Adrenal gland (tissue), 12 donors: ENCODE results near the gene DUS1L. TPM values are rescaled to one million over a fixed set of nuclear protein-coding genes. Genes with fewer than 3 reads are reported as not detected.

Experiments used
- DNase-seq, 7 donors: peaks; one replicate each; pipeline ENCODE4 v3.0.0-alpha.2; 2019 to 2020
- H3K27ac ChIP-seq, 5 donors: fragments of 200-600 bp; sonication (generic) in 4 of 5; 1 replicate in 3 of 5; 2 replicates in 2 of 5; pipeline versions ENCODE4 v1.5.1 to v1.8.0; 2016 to 2020; ENCODE audit warnings: mild to moderate bottlenecking in 1 of 5
- H3K27me3 ChIP-seq: fragments of 200-600 bp; 2 replicates; pipeline ENCODE4 v1.8.0; 2021
- H3K36me3 ChIP-seq, 2 donors: fragments of 200-600 bp; replicated peaks in 1 of 2; 1 replicate in 1 of 2; 2 replicates in 1 of 2; pipeline versions ENCODE4 v1.5.1 to v1.8.0; 2018 to 2022
- H3K4me1 ChIP-seq, 2 donors: fragments of 200-600 bp; replicated peaks in 1 of 2; 1 replicate in 1 of 2; 2 replicates in 1 of 2; pipeline versions ENCODE4 v1.5.1 to v1.8.0; 2018 to 2021
- H3K4me3 ChIP-seq, 4 donors: fragments of 200-600 bp; sonication (generic) in 3 of 4; one replicate each; pipeline ENCODE4 v1.5.1; 2016 to 2018
- H3K9me3 ChIP-seq, 3 donors: fragments of 200-600 bp; sonication (generic) in 1 of 3; replicated peaks in 1 of 3; 1 replicate in 2 of 3; 2 replicates in 1 of 3; pipeline versions ENCODE4 v1.5.1 to v1.8.0; 2016 to 2021
- CTCF ChIP-seq, 6 experiments: fragments of 450-650 bp in 4 of 6; fragments of 200-600 bp in 2 of 6; sonication (generic) in 1 of 6; IDR thresholded peaks; 1 replicate in 5 of 6; 2 replicates in 1 of 6; pipeline versions ENCODE4 v1.5.1 to v1.8.0; 2016 to 2021; ENCODE audit warnings: antibody characterized with exemption in 6 of 6, mild to moderate bottlenecking in 2 of 6, moderate library complexity in 1 of 6
- POLR2A ChIP-seq, 2 donors: fragments of 450-650 bp; IDR thresholded peaks; one replicate each; pipeline ENCODE4 v1.6.1; 2017; ENCODE audit warnings: antibody characterized with exemption in 2 of 2, mild to moderate bottlenecking in 2 of 2, moderate library complexity in 1 of 2
- WGBS, 4 donors: extraction: QIAGEN DNeasy Blood & Tissue Kit in 2 of 4; methylation state at CpG; one replicate each; pipeline versions ENCODE4 v1.1.5 to v1.1.7; 2013 to 2017; 5-methylcytosine and 5-hydroxymethylcytosine counted together
- intact Hi-C, 2 donors: fragments of 100-400 bp; cut with DNase I; formaldehyde crosslinking; loops; one replicate each; pipeline versions ENCODE4 v1.14.1 to v1.15.0; 2022 to 2023
- polyA plus RNA-seq, 3 donors: library from polyadenylated mRNA; stranded (reverse); fragments of 200-250 nt in 2 of 3; fragments of 350-450 nt in 1 of 3; fragmentation: Illumina TruSeq in 1 of 3; extraction: RNeasy Lipid Tissue Mini Kit (QIAGEN cat#74804) in 1 of 3; gene quantifications; one replicate each; pipeline ENCODE4 v1.2.3, GENCODE V29; 2013 to 2014
- total RNA-seq, 9 donors: library from RNA; depleted of rRNA in 4 of 9; stranded (reverse); fragments of >200 nt in 4 of 9; fragments of 120-200 nt in 1 of 9; fragmentation: NEBNext Ultra II Directional in 1 of 9; extraction: Animal tissue kit (Norgen Biotek cat#: 25700) in 1 of 9; gene quantifications; one replicate each; pipeline versions ENCODE4 v1.1.0 to v1.2.4, GENCODE V29; 2013 to 2023
- donor health status: healthy with polysubstance abuse.
- donor health status: Bipolar disorder and iron deficiency.
- donor health status: DM: yes; HTN: yes; CAD: no.
- donor health status: DM: no; HTN: no; CAD: no.
- donor health status: DM: no; HTN: no; CAD: no.
- donor health status: DM: yes; HTN: yes; CAD: no.

DUS1L gene
- total and polyA plus RNA-seq, 12 donors, result 38.5 to 397 (median 75.7) TPM

GRCh38 chr17:82018989-82019689, 46.5 kb downstream of the DUS1L start:
- WGBS, 4 donors, result 84 to 86% (median 85%) methylated on average over 22 to 33 of the region's 33 CpGs
- TF ChIP-seq CTCF (IDR thresholded peaks at IDR 0.05), result no peak
- no peak for TF ChIP-seq POLR2A (IDR thresholded peaks at IDR 0.05)
- no peaks in the 10 kb centered on the region for H3K36me3 ChIP-seq
- no peaks in the 10 kb centered on the region for H3K27me3 ChIP-seq
- H3K4me1 ChIP-seq, result peaks cover 20 to 22% of the 10 kb centered on the region in 2 donors
- intact Hi-C loops, result no loop called here
- no peak for DNase-seq
- H3K9me3 ChIP-seq, result no peaks in the 10 kb centered on the region
- H3K27ac ChIP-seq, result no peak overlapping the region
- H3K4me3 ChIP-seq, result no peak overlapping the region

GRCh38 chr17:82018152-82018988, 47.2 kb downstream of the DUS1L start:
- no peak overlapping the region for H3K27ac ChIP-seq
- no peak for TF ChIP-seq POLR2A (IDR thresholded peaks at IDR 0.05)
- TF ChIP-seq CTCF (IDR thresholded peaks at IDR 0.05), result no peak
- WGBS, 4 donors, result 39 to 55% (median 50%) methylated on average over 12 to 19 of the region's 19 CpGs
- no peak for DNase-seq
- H3K36me3 ChIP-seq, result no peaks in the 10 kb centered on the region
- no peaks in the 10 kb centered on the region for H3K9me3 ChIP-seq
- H3K4me1 ChIP-seq, result peaks cover 12 to 15% of the 10 kb centered on the region in 2 donors
- H3K27me3 ChIP-seq, result no peaks in the 10 kb centered on the region
- H3K4me3 ChIP-seq, result no peak overlapping the region
- intact Hi-C loops, result no loop called here

GRCh38 chr17:82017612-82018151, 47.9 kb downstream of the DUS1L start:
- H3K27ac ChIP-seq, result no peak overlapping the region
- 81 to 90% (median 87%) methylated on average over 8 to 13 of the region's 13 CpGs for WGBS, 4 donors
- intact Hi-C loops, result no loop called here

More at GRCh38 chr17:82017612-82018151, 47.9 kb downstream of the DUS1L start:
- Histone ChIP-seq H3K4me1 (peaks cover 12 to 15% of the 10 kb centered on the region in 2 donors), H3K4me3 (no peak overlapping the region), H3K27me3 (no peaks in the 10 kb centered on the region), H3K9me3 (no peaks in the 10 kb centered on the region), H3K36me3 (no peaks in the 10 kb centered on the region)
- TF ChIP-seq POLR2A (IDR thresholded peaks at IDR 0.05) (no peak), CTCF (IDR thresholded peaks at IDR 0.05) (no peak)
- no peak for DNase-seq
